Measurements from ENCODE around the gene RPL37A. TPM values are rescaled to one million over a fixed set of nuclear protein-coding genes. Genes with fewer than 3 reads are reported as not detected.

RPL37A gene
- total RNA-seq, 1 donor from 2014 or later, result 3,296 TPM

GRCh38 chr2:216477283-216478035 lies 21.2 kb upstream of the RPL37A start:
- peaks cover 53% of the 10 kb centered on the region for H3K36me3 Mint-ChIP-seq (ENCODE audit: low read depth)
- intact Hi-C loops (cut with micrococcal nuclease), result no loop called here
- H3K4me1 Mint-ChIP-seq (ENCODE audit: low read depth), result peaks cover 24% of the 10 kb centered on the region
- H3K4me3 Mint-ChIP-seq (ENCODE audit: low read depth), result no peak overlapping the region
- no peaks in the 10 kb centered on the region for H3K27me3 Mint-ChIP-seq (ENCODE audit: low read depth)
- no peak for DNase-seq (ENCODE audit: low spot score)
- no peak overlapping the region for H3K27ac Mint-ChIP-seq
- H3K9me3 Mint-ChIP-seq, result no peaks in the 10 kb centered on the region

DNA sequence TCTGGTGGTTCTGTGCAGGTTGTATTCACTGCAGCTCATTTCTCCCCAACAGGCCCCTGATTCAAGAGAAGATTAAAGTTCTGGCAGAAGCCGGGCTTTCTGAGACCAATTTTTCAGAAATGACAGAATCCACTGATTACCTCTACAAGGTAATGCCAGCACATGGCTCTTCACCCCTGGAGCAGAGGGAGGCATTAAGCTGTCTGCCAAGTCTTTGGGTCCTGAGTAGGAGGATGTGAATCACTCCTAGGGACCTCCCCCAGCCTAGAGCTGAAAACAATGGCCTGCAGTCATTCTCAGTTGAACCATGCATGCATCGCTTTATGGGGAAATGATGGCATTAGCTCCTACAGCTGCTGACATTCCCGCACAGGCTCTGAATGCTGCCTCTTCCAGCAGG lies 20.5 kb upstream of the RPL37A start:
- H3K36me3 Mint-ChIP-seq (ENCODE audit: low read depth), result peaks cover 58% of the 10 kb centered on the region
- DNase-seq (ENCODE audit: low spot score), result no peak
- intact Hi-C loops (cut with micrococcal nuclease), result no loop called here
- H3K9me3 Mint-ChIP-seq, result no peaks in the 10 kb centered on the region
- H3K27me3 Mint-ChIP-seq (ENCODE audit: low read depth), result no peaks in the 10 kb centered on the region
- H3K4me3 Mint-ChIP-seq (ENCODE audit: low read depth), result no peak overlapping the region
- H3K4me1 Mint-ChIP-seq (ENCODE audit: low read depth), result peaks cover 24% of the 10 kb centered on the region
- no peak overlapping the region for H3K27ac Mint-ChIP-seq

DNA sequence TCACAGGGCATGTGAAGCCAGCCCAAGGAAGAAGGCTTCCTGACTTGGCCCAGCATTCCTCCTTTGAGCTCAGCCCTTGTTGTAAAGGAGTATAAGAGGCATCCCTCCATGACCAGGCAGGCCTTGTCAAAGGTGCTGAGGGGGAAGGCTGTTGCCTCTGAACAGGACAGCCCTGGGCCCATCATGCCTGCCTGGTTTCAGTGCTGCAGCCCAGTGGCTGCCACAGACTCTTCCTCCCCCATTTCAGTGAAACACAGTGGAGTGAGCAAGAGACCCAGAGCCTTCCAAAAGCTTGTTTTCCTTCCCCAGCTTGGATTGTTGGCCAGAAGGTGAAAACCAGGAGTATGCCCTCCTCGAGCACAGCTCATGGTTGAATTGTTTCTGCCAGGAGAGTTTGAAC lies 19.9 kb upstream of the RPL37A start:
- Mint-ChIP-seq H3K4me3 (ENCODE audit: low read depth) (no peak overlapping the region), H3K4me1 (ENCODE audit: low read depth) (peaks cover 24% of the 10 kb centered on the region), H3K36me3 (ENCODE audit: low read depth) (peaks cover 59% of the 10 kb centered on the region), H3K9me3 (no peaks in the 10 kb centered on the region), H3K27ac (no peak overlapping the region), H3K27me3 (ENCODE audit: low read depth) (no peaks in the 10 kb centered on the region)
- intact Hi-C loops (cut with micrococcal nuclease), result no loop called here
- no peak for DNase-seq (ENCODE audit: low spot score)

DNA sequence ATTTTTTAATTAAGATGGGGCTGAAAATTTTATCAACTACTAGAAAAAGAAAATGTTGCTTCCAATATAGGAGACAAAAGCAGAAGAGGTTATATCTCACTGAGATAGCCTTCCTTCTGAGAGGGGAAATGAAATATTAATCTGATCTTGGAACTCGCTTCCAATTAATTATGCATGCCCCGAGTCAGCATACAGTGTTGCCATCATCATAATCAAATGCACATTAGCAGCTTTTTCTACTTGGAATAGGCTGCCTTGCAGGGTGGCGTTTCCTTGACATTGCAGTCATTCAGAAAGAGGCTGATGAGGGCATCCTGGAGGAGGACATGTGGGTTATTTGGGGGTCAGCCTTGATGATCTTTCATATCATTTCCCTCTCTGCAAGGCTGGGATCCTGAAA lies 18.4 kb upstream of the RPL37A start:
- Mint-ChIP-seq H3K4me1 (ENCODE audit: low read depth) (peaks cover 18% of the 10 kb centered on the region), H3K27ac (no peak overlapping the region), H3K9me3 (no peaks in the 10 kb centered on the region), H3K36me3 (ENCODE audit: low read depth) (peaks cover 56% of the 10 kb centered on the region), H3K27me3 (ENCODE audit: low read depth) (no peaks in the 10 kb centered on the region), H3K4me3 (ENCODE audit: low read depth) (no peak overlapping the region)
- intact Hi-C loops (cut with micrococcal nuclease), result no loop called here
- DNase-seq (ENCODE audit: low spot score), result no peak

DNA sequence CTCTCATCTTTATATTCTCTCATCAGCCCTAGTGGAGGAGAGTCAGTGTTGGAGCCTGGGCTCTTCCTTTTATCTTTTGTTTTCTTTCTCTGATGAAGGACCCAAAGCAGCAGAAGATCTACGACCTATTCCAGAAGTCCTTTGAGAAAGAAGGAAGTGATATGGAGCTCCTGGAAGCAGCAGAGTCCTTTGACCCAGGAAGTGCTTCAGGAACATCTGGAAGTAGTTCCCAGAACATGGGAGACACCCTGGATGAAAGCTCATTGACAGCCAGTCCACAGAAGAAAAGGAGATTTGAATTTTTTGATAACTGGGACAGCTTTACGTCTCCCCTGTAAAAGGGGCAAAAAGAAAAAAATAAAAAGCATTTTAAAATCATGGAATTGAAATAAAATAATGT lies 16.0 kb upstream of the RPL37A start:
- no peak overlapping the region for H3K27ac Mint-ChIP-seq
- no peaks in the 10 kb centered on the region for H3K9me3 Mint-ChIP-seq
- no peak for DNase-seq (ENCODE audit: low spot score)
- no peaks in the 10 kb centered on the region for H3K27me3 Mint-ChIP-seq (ENCODE audit: low read depth)
- peaks cover 35% of the 10 kb centered on the region for H3K36me3 Mint-ChIP-seq (ENCODE audit: low read depth)
- no peak overlapping the region for H3K4me3 Mint-ChIP-seq (ENCODE audit: low read depth)
- H3K4me1 Mint-ChIP-seq (ENCODE audit: low read depth), result peaks cover 11% of the 10 kb centered on the region
- intact Hi-C loops (cut with micrococcal nuclease), result no loop called here

DNA sequence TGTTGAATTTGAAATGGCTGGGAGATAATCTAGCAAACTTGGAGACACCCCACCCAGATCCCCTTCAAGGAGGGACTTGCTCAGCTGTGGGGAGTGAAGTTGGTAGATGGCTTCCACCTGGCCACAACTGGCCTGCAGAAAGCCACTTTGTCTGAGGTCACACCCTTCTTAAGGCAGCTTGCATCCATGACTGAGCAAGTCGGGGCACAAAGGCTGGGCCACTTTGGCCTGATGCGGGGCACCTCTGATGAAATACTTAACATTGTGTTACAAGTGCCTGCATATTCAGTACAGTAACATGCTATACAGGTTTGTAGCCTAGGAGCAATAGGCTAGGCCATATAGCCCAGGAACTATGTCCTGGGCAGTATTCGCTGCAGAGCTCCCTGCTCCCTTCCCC lies 13.4 kb upstream of the RPL37A start:
- Mint-ChIP-seq H3K4me1 (ENCODE audit: low read depth) (peaks cover 5% of the 10 kb centered on the region), H3K4me3 (ENCODE audit: low read depth) (no peak overlapping the region), H3K36me3 (ENCODE audit: low read depth) (peaks cover 22% of the 10 kb centered on the region), H3K27me3 (ENCODE audit: low read depth) (no peaks in the 10 kb centered on the region), H3K27ac (no peak overlapping the region), H3K9me3 (no peaks in the 10 kb centered on the region)
- intact Hi-C loops (cut with micrococcal nuclease), result no loop called here
- DNase-seq (ENCODE audit: low spot score), result no peak

- H3K9me3 Mint-ChIP-seq, result no peaks in the 10 kb centered on the region
- peaks cover 17% of the 10 kb centered on the region for H3K36me3 Mint-ChIP-seq (ENCODE audit: low read depth)
- no peak for DNase-seq (ENCODE audit: low spot score)
- intact Hi-C loops (cut with micrococcal nuclease), result no loop called here
- H3K27ac Mint-ChIP-seq, result no peak overlapping the region
- no peaks in the 10 kb centered on the region for H3K27me3 Mint-ChIP-seq (ENCODE audit: low read depth)
- H3K4me1 Mint-ChIP-seq (ENCODE audit: low read depth), result peaks cover 5% of the 10 kb centered on the region
- H3K4me3 Mint-ChIP-seq (ENCODE audit: low read depth), result no peak overlapping the region
Measured at GRCh38 chr2:216485745-216486144, 12.9 kb upstream of the RPL37A start.

- H3K4me1 Mint-ChIP-seq (ENCODE audit: low read depth), result peaks cover 5% of the 10 kb centered on the region
Measured at GRCh38 chr2:216486271-216486670, 12.4 kb upstream of the RPL37A start.

GRCh38 chr2:216486708-216487107 lies 11.9 kb upstream of the RPL37A start:
- H3K36me3 Mint-ChIP-seq (ENCODE audit: low read depth), result peaks cover 12% of the 10 kb centered on the region

More at GRCh38 chr2:216486271-216486670, 12.4 kb upstream of the RPL37A start:
- no peak overlapping the region for H3K4me3 Mint-ChIP-seq (ENCODE audit: low read depth)
- no peak for DNase-seq (ENCODE audit: low spot score)
- H3K27me3 Mint-ChIP-seq (ENCODE audit: low read depth), result no peaks in the 10 kb centered on the region
- no peak overlapping the region for H3K27ac Mint-ChIP-seq
- no peaks in the 10 kb centered on the region for H3K9me3 Mint-ChIP-seq
- intact Hi-C loops (cut with micrococcal nuclease), result no loop called here
- H3K36me3 Mint-ChIP-seq (ENCODE audit: low read depth), result peaks cover 14% of the 10 kb centered on the region

DNA sequence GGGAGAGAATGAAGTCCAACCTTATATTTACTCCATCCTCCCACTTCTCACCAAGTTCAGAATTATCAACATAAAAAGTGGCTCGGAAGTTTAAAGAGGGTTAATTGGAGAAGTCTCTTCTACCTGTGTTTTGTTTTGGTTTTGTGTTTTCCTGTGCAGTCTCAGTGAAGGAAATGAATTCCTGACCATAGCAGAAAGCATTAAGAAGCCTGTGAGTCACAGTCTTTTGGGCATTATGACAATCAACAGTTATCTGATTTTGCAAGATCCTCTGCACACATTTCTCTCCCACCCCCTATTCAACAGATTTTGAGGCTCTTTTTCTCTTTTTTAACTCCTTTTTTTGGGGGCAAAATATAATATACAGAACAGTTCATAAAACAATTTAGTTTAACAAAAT lies 8.6 kb upstream of the RPL37A start:
- no peaks in the 10 kb centered on the region for H3K36me3 Mint-ChIP-seq (ENCODE audit: low read depth)
- H3K4me1 Mint-ChIP-seq (ENCODE audit: low read depth), result peaks cover 5% of the 10 kb centered on the region
- no peaks in the 10 kb centered on the region for H3K9me3 Mint-ChIP-seq
- DNase-seq (ENCODE audit: low spot score), result no peak
- no peak overlapping the region for H3K4me3 Mint-ChIP-seq (ENCODE audit: low read depth)
- H3K27me3 Mint-ChIP-seq (ENCODE audit: low read depth), result no peaks in the 10 kb centered on the region
- no peak overlapping the region for H3K27ac Mint-ChIP-seq
- intact Hi-C loops (cut with micrococcal nuclease), result no loop called here

More at GRCh38 chr2:216486708-216487107, 11.9 kb upstream of the RPL37A start:
- Mint-ChIP-seq H3K9me3 (no peaks in the 10 kb centered on the region), H3K27me3 (ENCODE audit: low read depth) (no peaks in the 10 kb centered on the region), H3K4me1 (ENCODE audit: low read depth) (peaks cover 5% of the 10 kb centered on the region), H3K4me3 (ENCODE audit: low read depth) (no peak overlapping the region), H3K27ac (no peak overlapping the region)
- intact Hi-C loops (cut with micrococcal nuclease), result no loop called here
- DNase-seq (ENCODE audit: low spot score), result no peak

GRCh38 chr2:216491793-216492596 lies 6.6 kb upstream of the RPL37A start:
- no peak overlapping the region for H3K27ac Mint-ChIP-seq
- peaks cover 19% of the 10 kb centered on the region for H3K4me1 Mint-ChIP-seq (ENCODE audit: low read depth)
- no peak overlapping the region for H3K4me3 Mint-ChIP-seq (ENCODE audit: low read depth)
- no peaks in the 10 kb centered on the region for H3K36me3 Mint-ChIP-seq (ENCODE audit: low read depth)
- no peaks in the 10 kb centered on the region for H3K9me3 Mint-ChIP-seq
- intact Hi-C loops (cut with micrococcal nuclease), result no loop called here
- DNase-seq (ENCODE audit: low spot score), result no peak
- H3K27me3 Mint-ChIP-seq (ENCODE audit: low read depth), result no peaks in the 10 kb centered on the region

DNA sequence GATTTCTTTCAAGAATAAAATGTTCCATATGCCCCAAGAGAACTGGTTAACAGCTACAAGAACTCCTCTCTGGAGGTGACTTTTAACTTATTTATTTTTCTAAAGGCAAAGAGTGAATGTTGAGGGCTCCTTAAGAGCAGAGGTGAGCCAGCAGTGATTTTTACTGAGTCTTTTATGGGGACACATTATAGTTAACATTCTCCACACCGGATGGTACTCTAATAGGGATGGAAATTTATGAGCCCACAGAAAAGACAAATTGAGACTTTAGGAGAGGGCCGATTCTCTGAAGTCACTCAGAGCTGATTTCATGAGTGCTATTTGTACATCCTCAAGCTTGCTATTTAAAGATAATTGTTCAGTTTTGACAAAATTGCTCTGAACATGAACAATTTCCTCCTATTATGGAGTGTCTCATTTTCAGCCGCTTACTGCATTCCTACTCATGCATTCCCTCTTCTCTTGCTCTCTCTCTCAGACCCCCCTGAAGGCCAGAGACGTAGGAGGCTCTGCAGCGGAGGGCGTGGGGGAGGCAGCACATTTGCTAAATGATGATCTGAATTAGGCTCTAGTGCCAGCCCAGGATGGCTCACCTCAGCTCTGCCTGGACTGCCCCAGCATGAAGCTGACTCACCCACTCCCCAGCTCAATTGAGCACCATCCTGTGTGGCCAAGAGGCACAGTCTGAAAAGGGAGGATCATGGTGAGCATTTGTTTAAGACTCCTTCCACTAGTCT lies 5.9 kb upstream of the RPL37A start:
- peaks cover 26% of the 10 kb centered on the region for H3K4me1 Mint-ChIP-seq (ENCODE audit: low read depth)
- intact Hi-C loops (cut with micrococcal nuclease), result no loop called here
- no peaks in the 10 kb centered on the region for H3K27me3 Mint-ChIP-seq (ENCODE audit: low read depth)
- H3K36me3 Mint-ChIP-seq (ENCODE audit: low read depth), result peaks cover 6% of the 10 kb centered on the region
- no peak for DNase-seq (ENCODE audit: low spot score)
- H3K4me3 Mint-ChIP-seq (ENCODE audit: low read depth), result no peak overlapping the region
- no peaks in the 10 kb centered on the region for H3K9me3 Mint-ChIP-seq
- H3K27ac Mint-ChIP-seq, result no peak overlapping the region

- no peak for DNase-seq (ENCODE audit: low spot score)
- Mint-ChIP-seq H3K4me1 (ENCODE audit: low read depth) (peaks cover 30% of the 10 kb centered on the region), H3K9me3 (no peaks in the 10 kb centered on the region), H3K36me3 (ENCODE audit: low read depth) (peaks cover 8% of the 10 kb centered on the region), H3K4me3 (ENCODE audit: low read depth) (no peak overlapping the region), H3K27ac (no peak overlapping the region), H3K27me3 (ENCODE audit: low read depth) (no peaks in the 10 kb centered on the region)
- intact Hi-C loops (cut with micrococcal nuclease), result no loop called here
Measured at GRCh38 chr2:216493334-216493685, 5.3 kb upstream of the RPL37A start.
